CD4-positive, alpha-beta T cell treated with Interleukin-17A for 4 hours (primary cell): ENCODE data around the gene LIG4.
A peak's percentile ranks its signal among the peaks of the same experiment; 100 is the strongest.
"Not testable (repeated sequence)": the region's sequence is repeated elsewhere in the genome, so short reads cannot be mapped to it uniquely, and the experiment has no call there.

Source experiments
- DNase-seq: peaks from one replicate; pipeline ENCODE4 v3.0.0-alpha.2; 2020; ENCODE audit warnings: mixed read lengths

Gene LIG4

GRCh38 chr13:108215436-108215835, at the start of gene LIG4:
Gene LIG4, minus strand, starts transcription at chr13:108215536. Its CDS starts 4,268 bp downstream, at chr13:108211268.
- DNase-seq = peak; percentile 93

GRCh38 chr13:108263621-108264355, 48.5 kb upstream of the LIG4 start:
- DNase-seq = no peak

GRCh38 chr13:108257248-108257647, 41.9 kb upstream of the LIG4 start:
- no peak for DNase-seq

GRCh38 chr13:108249150-108249549, 33.8 kb upstream of the LIG4 start:
- no peak for DNase-seq

- DNase-seq = no peak
Measured at GRCh38 chr13:108230377-108230776, 15.0 kb upstream of the LIG4 start.

- DNase-seq = peak; percentile 50
Measured at GRCh38 chr13:108227651-108228272, 12.4 kb upstream of the LIG4 start.

- DNase-seq = no peak
Measured at GRCh38 chr13:108226184-108226583, 10.8 kb upstream of the LIG4 start.

- DNase-seq = no peak
Measured at GRCh38 chr13:108225440-108225839, 10.1 kb upstream of the LIG4 start.

- DNase-seq = no peak
Measured at GRCh38 chr13:108223687-108224503, 8.6 kb upstream of the LIG4 start.

GRCh38 chr13:108220041-108220440, 4.7 kb upstream of the LIG4 start:
- DNase-seq = peak; percentile 31

GRCh38 chr13:108218044-108218974, 3.0 kb upstream of the LIG4 start, which contains the start of gene ABHD13:
Gene ABHD13, plus strand, starts transcription at chr13:108218392. Its CDS starts 10,827 bp downstream, at chr13:108229219.
- peak; percentile 92 for DNase-seq

GRCh38 chr13:108217307-108218043, 2.1 kb upstream of the LIG4 start:
- DNase-seq = not testable (repeated sequence)

GRCh38 chr13:108214441-108215271, 680 bp downstream of the LIG4 start:
- DNase-seq = no peak

GRCh38 chr13:108213946-108214345, 1.4 kb downstream of the LIG4 start:
- no peak for DNase-seq

- no peak for DNase-seq
Measured at GRCh38 chr13:108212886-108213285, 2.5 kb downstream of the LIG4 start.

- no peak for DNase-seq
Measured at GRCh38 chr13:108210551-108210950, 4.8 kb downstream of the LIG4 start.

GRCh38 chr13:108200781-108201398, 14.4 kb downstream of the LIG4 start:
- DNase-seq = no peak

GRCh38 chr13:108195861-108196260, 19.5 kb downstream of the LIG4 start:
- no peak for DNase-seq

- DNase-seq = no peak
Measured at GRCh38 chr13:108195146-108195545, 20.2 kb downstream of the LIG4 start.

- no peak for DNase-seq
Measured at GRCh38 chr13:108194435-108194936, 20.9 kb downstream of the LIG4 start.
